NCI-H69 (cell line): Measurements from ENCODE around the gene EXOC6B.

Source experiments
- DNase-seq: peaks from one replicate; lab custom pipeline; 2025; lab: John Stamatoyannopoulos, UW

EXOC6B gene

GRCh38 chr2:72211777-72212485 lies 613.9 kb downstream of the EXOC6B start:
- DNase-seq, result no peak

DNA sequence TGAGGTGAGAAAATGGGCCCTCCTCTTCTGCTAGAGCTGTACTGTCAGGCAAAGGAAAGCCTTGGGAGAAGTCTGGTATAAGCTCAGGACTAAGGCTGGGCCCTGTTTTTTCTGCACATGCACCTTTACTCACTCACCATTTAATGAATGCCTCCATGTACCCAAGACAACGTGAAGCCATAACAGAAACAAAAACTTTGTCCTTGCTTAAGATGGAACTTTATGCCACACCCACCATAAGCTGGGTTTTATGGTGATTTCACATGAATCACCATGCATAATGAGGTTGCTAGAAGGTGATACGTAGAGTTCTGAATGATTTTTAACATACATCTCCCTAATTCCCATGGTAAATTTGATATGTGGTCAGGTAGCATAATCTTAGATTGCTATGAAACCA lies 614.5 kb downstream of the EXOC6B start:
- no peak for DNase-seq

- no peak for DNase-seq
Measured at GRCh38 chr2:72210470-72210869, 615.4 kb downstream of the EXOC6B start.

GRCh38 chr2:72208225-72208624 lies 617.6 kb downstream of the EXOC6B start:
- DNase-seq, result no peak

DNA sequence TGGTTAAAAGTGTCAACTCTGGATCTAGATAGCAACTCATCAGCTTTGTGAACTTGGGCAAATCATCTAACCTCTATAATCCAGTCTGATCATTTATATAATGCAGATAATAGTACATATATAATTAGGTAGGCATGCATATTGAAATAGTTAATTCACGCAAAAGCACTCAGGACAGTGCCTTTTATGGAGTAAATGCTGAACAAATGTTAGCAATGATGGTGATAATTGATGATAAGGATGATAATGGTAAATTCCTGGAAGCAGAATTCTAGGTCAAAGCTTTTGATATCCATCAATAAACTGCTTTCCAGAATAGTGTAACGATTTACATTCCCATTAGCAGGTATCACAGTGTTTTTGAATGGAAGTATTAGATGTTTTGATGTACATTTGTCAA lies 618.5 kb downstream of the EXOC6B start:
- DNase-seq, result no peak

DNA sequence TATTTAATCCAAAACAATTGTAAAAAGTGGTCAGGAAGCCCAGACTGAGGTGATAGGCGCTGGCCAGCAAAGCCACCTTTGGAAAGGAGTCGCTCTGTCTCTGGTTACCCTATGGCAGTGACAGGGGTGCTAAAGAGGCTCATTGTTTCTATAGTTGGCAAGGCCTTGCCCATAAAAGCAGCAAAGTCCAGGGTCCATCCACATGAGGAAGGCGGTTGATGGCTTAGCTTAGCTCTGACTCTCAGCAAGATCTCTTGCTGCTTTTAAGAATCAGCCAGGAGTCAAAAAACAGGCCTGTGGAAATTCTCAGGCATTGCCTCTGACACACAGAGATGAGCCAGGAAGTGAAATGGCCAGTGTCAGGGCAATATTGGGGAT lies 620.3 kb downstream of the EXOC6B start:
- DNase-seq, result no peak

DNA sequence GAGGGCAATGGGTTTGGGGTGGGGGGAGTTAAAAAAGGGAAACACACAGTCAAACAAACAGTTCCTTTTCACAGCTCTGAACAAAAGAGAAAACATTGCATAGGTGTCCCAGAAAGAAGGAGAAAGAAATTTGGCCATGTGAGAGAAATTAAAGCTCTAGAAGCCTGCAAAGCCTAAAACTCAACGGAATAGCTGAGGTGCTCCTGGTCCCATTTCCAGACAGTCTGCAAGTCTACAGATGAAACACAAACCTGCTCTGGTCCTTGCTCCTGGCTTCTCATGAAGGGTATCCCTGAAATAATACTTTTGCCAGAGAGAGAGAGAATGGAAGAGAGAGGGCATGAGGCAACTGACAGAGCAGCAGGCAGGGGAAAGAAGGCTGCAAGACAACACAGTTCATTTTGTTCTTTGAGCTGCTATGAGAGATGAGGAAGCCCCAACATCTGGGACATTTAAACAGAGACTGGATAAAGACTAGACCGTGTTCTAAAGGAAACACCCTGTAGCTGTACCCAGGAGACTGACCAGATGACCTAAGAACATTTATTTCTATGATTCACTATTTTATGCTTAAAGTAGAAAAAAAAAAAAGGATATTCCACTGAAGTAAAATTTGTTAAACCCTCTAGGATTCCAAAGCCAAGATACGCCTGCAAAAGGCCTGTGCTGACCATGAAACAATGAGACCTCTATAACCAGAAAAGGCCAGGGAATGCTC lies 620.9 kb downstream of the EXOC6B start:
- DNase-seq, result no peak

DNA sequence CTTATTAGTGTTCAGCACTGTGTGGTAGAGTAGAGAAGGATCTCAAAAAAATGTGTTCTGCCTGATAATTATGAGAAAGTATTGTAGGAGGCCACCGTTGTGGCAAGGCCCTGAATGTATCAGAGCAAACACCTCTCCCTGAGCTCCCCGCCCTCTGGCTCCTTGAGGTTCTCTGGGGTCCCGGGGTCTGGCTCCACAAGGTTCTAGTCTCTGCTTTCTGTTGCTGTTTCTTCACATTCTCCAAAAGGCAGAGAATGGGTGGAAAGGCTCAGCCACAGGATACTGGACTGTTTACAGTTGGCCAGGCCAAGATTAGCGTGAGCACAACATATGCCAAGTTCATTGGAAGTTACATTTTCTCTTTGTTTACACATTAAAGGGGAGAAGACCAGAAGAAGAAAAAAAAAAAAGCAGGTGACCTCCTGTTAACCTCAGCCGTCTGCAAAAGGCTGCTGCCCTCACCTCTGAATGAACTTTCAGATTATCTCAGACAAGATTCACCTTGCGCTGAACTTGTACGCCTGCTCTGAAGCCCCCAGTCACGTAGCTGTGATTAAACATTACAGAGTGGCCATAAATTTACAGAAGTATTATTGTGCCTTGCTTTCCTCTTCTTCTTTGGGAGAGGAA lies 621.6 kb downstream of the EXOC6B start:
- no peak for DNase-seq

GRCh38 chr2:72198532-72199241 lies 627.1 kb downstream of the EXOC6B start:
- no peak for DNase-seq

DNA sequence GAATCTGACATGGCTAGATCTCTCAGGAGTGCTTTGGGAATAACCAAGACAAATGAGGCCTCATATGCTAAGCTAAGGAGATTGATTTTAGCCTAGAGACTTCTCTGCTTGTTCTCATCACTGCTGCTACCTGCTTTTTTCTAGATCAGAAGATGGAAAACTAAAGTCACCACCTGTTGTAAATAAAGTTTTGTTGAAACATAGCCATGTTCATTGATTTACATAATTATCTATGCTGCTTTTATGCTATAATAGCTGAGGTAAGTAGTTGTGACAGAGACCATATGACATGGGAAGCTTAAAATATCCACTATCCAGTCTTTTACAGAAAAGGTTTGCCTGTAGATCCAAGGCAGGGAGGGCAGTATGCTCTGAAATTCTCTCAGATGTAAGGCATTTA lies 632.1 kb downstream of the EXOC6B start:
- DNase-seq, result no peak

GRCh38 chr2:72191441-72191840 lies 634.4 kb downstream of the EXOC6B start:
- DNase-seq, result no peak

GRCh38 chr2:72185206-72185605 lies 640.6 kb downstream of the EXOC6B start:
- DNase-seq, result no peak

GRCh38 chr2:72183466-72183865 lies 642.4 kb downstream of the EXOC6B start:
- no peak for DNase-seq

DNA sequence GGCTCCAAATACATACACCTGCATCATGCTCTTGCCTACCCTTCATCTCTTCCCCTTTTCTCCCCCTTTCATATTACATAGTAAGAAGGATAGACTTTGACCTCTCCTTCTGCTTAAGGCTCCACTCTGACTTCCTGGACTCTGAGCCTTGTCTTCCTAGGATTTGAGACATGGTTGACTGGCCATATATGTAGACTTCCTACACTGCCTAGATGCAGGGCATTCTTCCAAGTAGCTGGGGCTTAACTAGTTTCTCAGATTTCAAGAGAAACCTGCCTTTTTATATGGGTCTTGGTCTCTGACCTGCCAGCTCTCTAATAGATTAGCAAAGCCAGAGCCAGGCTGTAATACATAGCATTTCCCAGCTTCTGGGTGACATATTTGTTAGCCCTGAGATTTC lies 642.8 kb downstream of the EXOC6B start:
- no peak for DNase-seq

- DNase-seq, result no peak
Measured at GRCh38 chr2:72182547-72182946, 643.3 kb downstream of the EXOC6B start.

DNA sequence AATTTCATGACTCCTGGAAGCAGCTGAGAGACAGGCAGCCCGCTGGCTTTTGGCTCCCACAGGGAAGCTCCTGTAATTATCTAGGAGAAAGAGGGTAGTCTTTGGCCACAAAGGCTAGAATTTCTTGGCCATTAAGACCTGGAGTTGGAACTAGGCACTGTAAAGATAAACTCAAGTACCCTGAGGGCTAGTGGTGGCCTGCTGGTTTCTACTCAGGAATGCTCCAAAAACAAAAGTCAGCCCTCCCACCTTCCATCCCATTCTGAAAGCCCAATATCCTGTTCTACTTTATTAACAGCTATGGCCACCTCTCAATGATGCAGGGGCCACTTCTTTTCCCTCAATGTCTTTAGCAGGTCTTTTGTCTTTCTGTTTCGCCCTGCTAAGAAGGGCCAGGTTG lies 644.2 kb downstream of the EXOC6B start:
- peak; percentile 0 for DNase-seq

GRCh38 chr2:72180351-72180750 lies 645.5 kb downstream of the EXOC6B start:
- no peak for DNase-seq

DNA sequence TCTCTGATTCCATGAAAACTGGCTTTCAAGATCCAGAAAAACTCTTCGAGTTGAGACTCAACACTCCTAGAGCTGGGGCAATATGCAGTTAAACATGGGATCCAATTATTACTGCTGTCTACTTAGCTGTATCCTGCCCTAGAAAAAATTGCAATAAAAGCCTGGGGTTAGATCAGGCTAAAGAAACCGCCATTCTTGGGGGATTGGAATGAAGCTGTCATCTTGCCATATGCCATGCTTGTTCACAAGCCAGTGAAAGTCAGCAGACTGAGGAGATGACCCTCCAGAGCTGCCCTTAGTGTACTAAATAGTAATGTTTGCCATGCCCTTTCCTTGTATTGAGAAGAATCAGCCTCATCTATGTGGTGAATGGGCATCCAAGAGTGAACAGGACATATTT lies 647.3 kb downstream of the EXOC6B start:
- DNase-seq, result no peak

DNA sequence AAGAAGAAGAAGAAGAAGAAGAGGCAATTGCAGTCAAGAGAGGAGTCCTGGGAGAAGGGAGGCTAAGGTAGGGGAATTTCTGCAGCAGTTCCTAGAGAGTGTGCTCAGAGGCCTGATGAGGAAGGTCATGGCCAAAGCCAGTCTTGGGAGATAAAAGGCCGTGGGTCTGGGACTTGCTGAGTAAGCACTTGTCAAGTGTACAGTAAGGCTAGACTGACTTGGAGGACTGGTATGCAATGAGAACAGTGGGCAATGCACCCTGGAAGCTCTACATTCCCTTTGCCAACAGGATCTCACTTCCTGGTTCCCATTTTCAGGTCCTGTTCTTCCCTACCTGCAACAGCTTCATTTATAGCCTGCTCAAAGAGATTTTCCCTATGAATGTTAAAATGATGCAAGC lies 649.6 kb downstream of the EXOC6B start:
- DNase-seq, result no peak

DNA sequence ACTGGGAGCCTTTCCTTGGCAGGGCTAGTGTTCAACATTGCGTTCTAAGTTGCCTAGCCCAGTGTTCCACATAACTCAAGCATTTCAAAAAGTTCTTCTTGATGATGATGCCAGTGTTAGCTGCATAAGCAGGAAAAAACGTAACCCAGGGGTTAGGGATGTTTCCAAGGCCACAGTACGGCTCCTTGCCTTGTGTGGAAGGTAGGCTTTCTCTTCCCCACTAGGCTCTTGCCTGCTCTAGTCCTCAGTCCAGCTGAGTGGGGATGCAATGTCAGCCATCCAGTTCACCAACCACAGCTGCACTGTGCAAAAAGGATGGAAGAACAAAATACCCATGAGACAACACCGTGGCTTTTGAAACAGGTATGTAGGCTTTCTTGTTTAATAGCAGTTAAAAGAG lies 650.2 kb downstream of the EXOC6B start:
- no peak for DNase-seq

- peak; percentile 5 for DNase-seq
Measured at GRCh38 chr2:72173640-72174321, 652.1 kb downstream of the EXOC6B start.

DNA sequence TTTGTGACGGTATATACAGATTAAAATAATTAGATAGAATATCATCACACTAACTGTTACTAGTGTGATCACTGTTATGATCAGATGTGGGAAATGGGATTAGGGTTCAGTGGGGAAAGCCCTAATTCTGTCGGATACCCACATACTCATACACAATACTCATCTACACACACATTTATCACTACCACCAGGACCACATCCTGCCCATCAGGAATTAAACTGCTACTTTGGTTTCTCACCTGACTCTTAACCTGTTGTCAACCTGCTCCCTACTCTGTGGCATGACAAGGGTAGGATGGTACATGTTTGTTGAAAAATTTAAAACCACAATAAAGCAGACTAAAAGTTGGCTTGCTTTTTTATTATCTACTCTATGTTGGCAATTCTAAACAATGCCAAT lies 653.4 kb downstream of the EXOC6B start:
- no peak for DNase-seq
